SU-DHL-6 (cell line): ENCODE results near the gene G6PC3.

Experiments used
- EZH2phosphoT487 ChIP-seq: fragments of 200-600 bp; sonication (generic), shearing (Covaris generic); conservative IDR thresholded peaks from 2 replicates; pipeline ENCODE4 v1.6.1; 2018; ENCODE audit warnings: mild to moderate bottlenecking, antibody characterized with exemption, low read length, moderate library complexity, mixed read lengths
- TF ChIP-seq, protein P1 (sequence below): fragments of 200-600 bp; sonication (generic); IDR thresholded peaks from one replicate; pipeline ENCODE4 v1.5.1; 2017; ENCODE audit warnings: antibody characterized with exemption, mild to moderate bottlenecking, low read length, moderate library complexity; ENCODE audit not compliant: insufficient read depth, poor library complexity, severe bottlenecking

DNA sequence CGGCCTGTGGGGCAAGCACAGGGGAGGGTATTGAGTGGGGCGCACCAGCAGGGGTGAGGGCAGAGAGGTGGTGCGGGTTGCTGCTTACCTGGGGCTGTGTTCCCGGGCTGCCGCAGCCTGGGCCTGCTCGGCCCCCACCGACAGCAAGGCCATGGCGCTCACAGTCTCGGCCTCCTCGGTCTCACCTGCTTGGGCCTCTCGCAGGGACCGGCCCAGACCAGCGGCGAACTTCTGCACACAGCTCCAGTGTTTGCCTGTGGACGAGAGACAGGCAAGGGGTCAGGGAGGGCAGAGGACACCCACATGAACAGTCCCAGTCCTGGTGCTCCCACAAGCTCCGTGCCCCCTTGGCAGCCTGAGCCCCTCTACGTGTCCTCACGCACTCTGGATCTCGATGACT is 7.9 kb downstream of the G6PC3 start:
- TF ChIP-seq, protein P1, sequence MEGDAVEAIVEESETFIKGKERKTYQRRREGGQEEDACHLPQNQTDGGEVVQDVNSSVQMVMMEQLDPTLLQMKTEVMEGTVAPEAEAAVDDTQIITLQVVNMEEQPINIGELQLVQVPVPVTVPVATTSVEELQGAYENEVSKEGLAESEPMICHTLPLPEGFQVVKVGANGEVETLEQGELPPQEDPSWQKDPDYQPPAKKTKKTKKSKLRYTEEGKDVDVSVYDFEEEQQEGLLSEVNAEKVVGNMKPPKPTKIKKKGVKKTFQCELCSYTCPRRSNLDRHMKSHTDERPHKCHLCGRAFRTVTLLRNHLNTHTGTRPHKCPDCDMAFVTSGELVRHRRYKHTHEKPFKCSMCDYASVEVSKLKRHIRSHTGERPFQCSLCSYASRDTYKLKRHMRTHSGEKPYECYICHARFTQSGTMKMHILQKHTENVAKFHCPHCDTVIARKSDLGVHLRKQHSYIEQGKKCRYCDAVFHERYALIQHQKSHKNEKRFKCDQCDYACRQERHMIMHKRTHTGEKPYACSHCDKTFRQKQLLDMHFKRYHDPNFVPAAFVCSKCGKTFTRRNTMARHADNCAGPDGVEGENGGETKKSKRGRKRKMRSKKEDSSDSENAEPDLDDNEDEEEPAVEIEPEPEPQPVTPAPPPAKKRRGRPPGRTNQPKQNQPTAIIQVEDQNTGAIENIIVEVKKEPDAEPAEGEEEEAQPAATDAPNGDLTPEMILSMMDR: no peak
- no peak for TF ChIP-seq EZH2phosphoT487
